ENCODE measurements around the gene UGT1A1.

The UGT1A1 gene

GRCh38 chr2:233756429-233757081 is 3.5 kb upstream of the UGT1A1 start:
- DNase-seq (ENCODE audit: low read depth in 1 of 2, low spot score in 1 of 2) = no peak

GRCh38 chr2:233758141-233758540 is 1.9 kb upstream of the UGT1A1 start:
- DNase-seq (ENCODE audit: low read depth in 1 of 2, low spot score in 1 of 2) = no peak

GRCh38 chr2:233758849-233759248 is 1.2 kb upstream of the UGT1A1 start:
- DNase-seq (ENCODE audit: low read depth in 1 of 2, low spot score in 1 of 2) = no peak

GRCh38 chr2:233761040-233761769 is 1.1 kb downstream of the UGT1A1 start:
- DNase-seq (ENCODE audit: low read depth in 1 of 2, low spot score in 1 of 2) = no peak

GRCh38 chr2:233764264-233764663 is 4.2 kb downstream of the UGT1A1 start:
- DNase-seq (ENCODE audit: low read depth in 1 of 2, low spot score in 1 of 2) = no peak

GRCh38 chr2:233764761-233765160 is 4.7 kb downstream of the UGT1A1 start:
- no peak for DNase-seq (ENCODE audit: low read depth in 1 of 2, low spot score in 1 of 2)

GRCh38 chr2:233766416-233766815 is 6.3 kb downstream of the UGT1A1 start:
- DNase-seq (ENCODE audit: low read depth in 1 of 2, low spot score in 1 of 2) = no peak

GRCh38 chr2:233768076-233768475 is 8.0 kb downstream of the UGT1A1 start:
- no peak for DNase-seq (ENCODE audit: low read depth in 1 of 2, low spot score in 1 of 2)

- no peak for DNase-seq (ENCODE audit: low read depth in 1 of 2, low spot score in 1 of 2)
These were observed 9.2 kb downstream of the UGT1A1 start for GRCh38 chr2:233769260-233769659.

GRCh38 chr2:233772153-233772552 is 12.1 kb downstream of the UGT1A1 start:
- DNase-seq (ENCODE audit: low read depth in 1 of 2, low spot score in 1 of 2) = no peak

- DNase-seq (ENCODE audit: low read depth in 1 of 2, low spot score in 1 of 2) = no peak
These were observed 12.5 kb downstream of the UGT1A1 start for GRCh38 chr2:233772583-233772982.

GRCh38 chr2:233773854-233774253 is 13.8 kb downstream of the UGT1A1 start:
- no peak for DNase-seq (ENCODE audit: low read depth in 1 of 2, low spot score in 1 of 2)

- no peak for DNase-seq (ENCODE audit: low read depth in 1 of 2, low spot score in 1 of 2)
These were observed 15.3 kb downstream of the UGT1A1 start for GRCh38 chr2:233775414-233775813.

- DNase-seq (ENCODE audit: low read depth in 1 of 2, low spot score in 1 of 2) = no peak
These were observed 18.0 kb downstream of the UGT1A1 start, which contains the start of gene MROH2A for GRCh38 chr2:233778030-233778429. MROH2A (plus strand) TSS chr2:233778330; CDS start chr2:233779359, 1,029 bp downstream.

GRCh38 chr2:233779722-233780121 is 19.7 kb downstream of the UGT1A1 start:
- DNase-seq (ENCODE audit: low read depth in 1 of 2, low spot score in 1 of 2) = no peak

GRCh38 chr2:233780771-233781170 is 20.7 kb downstream of the UGT1A1 start:
- DNase-seq (ENCODE audit: low read depth in 1 of 2, low spot score in 1 of 2) = no peak

- no peak for DNase-seq (ENCODE audit: low read depth in 1 of 2, low spot score in 1 of 2)
These were observed 29.5 kb downstream of the UGT1A1 start for GRCh38 chr2:233789554-233789953.

GRCh38 chr2:233791151-233791882 is 31.2 kb downstream of the UGT1A1 start:
- no peak for DNase-seq (ENCODE audit: low read depth in 1 of 2, low spot score in 1 of 2)

GRCh38 chr2:233791883-233792329 is 31.8 kb downstream of the UGT1A1 start:
- DNase-seq (ENCODE audit: low read depth in 1 of 2, low spot score in 1 of 2) = no peak

GRCh38 chr2:233792720-233793119 is 32.6 kb downstream of the UGT1A1 start:
- no peak for DNase-seq (ENCODE audit: low read depth in 1 of 2, low spot score in 1 of 2)

- DNase-seq (ENCODE audit: low read depth in 1 of 2, low spot score in 1 of 2) = no peak
These were observed 33.5 kb downstream of the UGT1A1 start for GRCh38 chr2:233793465-233794127.
